Central memory CD8-positive, alpha-beta T cell (primary cell): ENCODE results near the gene ADRB2.
"Not testable (repeated sequence)": the region's sequence is repeated elsewhere in the genome, so short reads cannot be mapped to it uniquely, and the experiment has no call there.

ENCODE experiments used
- ATAC-seq: fragments of 150-1000 bp; cut with Tn5 transposase; replicated peaks from 2 replicates; pipeline ENCODE4 v1.10.0; 2022; ENCODE audit warnings: mild to moderate bottlenecking, moderate FRiP score, moderate number of reproducible peaks; ENCODE audit not compliant: poor library complexity, severe bottlenecking; ENCODE audit errors: extremely low read depth
- DNase-seq, 2 donors: peaks; one replicate each; pipeline ENCODE4 v3.0.0; 2021; ENCODE audit warnings: low spot score in 2 of 2
- H3K27ac Mint-ChIP-seq: one replicate; pipeline ENCODE4 v1.8.0; 2022; ENCODE audit warnings: low read depth, mild to moderate bottlenecking, moderate library complexity, mixed read lengths
- H3K27me3 Mint-ChIP-seq: one replicate; pipeline ENCODE4 v1.8.0; 2022; ENCODE audit warnings: mixed read lengths
- H3K36me3 Mint-ChIP-seq: one replicate; pipeline ENCODE4 v1.8.0; 2022; ENCODE audit warnings: mild to moderate bottlenecking, moderate library complexity, mixed read lengths; ENCODE audit not compliant: insufficient read depth
- H3K4me1 Mint-ChIP-seq: one replicate; pipeline ENCODE4 v1.8.0; 2022; ENCODE audit warnings: mixed read lengths
- H3K4me3 Mint-ChIP-seq: one replicate; pipeline ENCODE4 v1.8.0; 2022; ENCODE audit warnings: mild to moderate bottlenecking, moderate library complexity, mixed read lengths
- H3K9me3 Mint-ChIP-seq: one replicate; pipeline ENCODE4 v1.8.0; 2022; ENCODE audit warnings: mixed read lengths

Gene ADRB2

DNA sequence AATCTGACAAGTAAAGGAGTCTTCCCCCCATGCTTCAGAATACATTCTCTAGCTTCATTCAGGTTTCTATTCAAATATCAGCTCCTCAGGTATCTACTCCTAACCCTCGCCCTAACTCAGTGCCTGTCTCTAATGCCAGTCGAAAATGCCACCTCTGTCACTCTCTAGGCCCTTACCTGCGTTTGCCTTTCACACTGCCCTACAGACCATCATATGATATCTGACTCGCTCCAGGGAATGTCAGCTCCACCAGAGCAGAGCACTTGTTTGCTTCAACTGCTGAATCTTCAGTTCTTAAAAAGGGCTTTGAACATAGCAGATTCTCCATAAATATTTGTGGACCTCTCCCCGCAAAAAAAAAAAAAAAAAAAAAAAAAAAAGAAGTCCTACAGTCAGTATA lies 46.7 kb downstream of the ADRB2 start:
- Mint-ChIP-seq H3K4me1 (peaks cover 49% of the 10 kb centered on the region), H3K27me3 (no peaks in the 10 kb centered on the region)

DNA sequence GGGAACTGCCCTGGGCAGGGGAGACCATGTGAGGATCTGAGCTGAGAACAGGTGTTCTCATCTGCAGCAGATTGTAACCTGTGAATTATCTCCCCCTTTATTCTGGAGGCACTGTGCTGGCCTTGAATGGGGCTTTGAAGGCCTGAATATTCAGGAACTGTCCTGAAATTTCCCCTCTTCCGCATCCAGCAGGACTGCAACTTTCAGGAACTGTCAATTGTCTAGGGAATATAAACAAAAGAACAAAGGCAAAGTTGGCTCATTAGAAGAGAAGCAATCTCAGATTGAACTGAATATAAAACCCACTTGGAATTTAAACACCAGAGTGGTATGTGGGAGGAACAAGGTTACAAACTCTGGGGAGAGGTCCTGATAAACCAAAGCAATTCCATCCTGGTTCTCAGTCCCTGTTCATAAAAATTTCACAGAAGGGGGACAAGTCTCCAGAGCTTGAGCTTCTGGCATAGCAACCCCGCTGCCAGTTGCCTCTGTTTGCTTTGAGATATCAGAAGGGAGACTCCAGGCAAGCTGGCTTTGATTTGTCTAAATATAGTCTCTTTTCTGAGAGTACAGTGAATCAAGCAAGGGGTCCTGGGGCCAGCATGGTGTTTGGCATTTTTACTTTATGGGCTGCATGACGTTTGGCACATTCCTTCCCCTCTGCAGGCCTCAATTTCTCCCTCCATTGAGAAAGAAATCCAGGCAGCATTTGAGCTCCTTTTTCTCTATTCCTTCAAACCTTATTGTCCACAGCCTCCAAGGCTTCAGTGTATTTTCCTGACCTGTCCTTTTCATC lies 47.5 kb downstream of the ADRB2 start:
- no peak for ATAC-seq
- Mint-ChIP-seq H3K4me1 (peaks cover 46% of the 10 kb centered on the region), H3K27me3 (no peaks in the 10 kb centered on the region), H3K9me3 (no peaks in the 10 kb centered on the region), H3K4me3 (no peak overlapping the region), H3K27ac (no peak overlapping the region), H3K36me3 (peaks cover 2% of the 10 kb centered on the region)
- DNase-seq, result no peak

More for the DNA sequence above, 46.7 kb downstream of the ADRB2 start:
- Mint-ChIP-seq H3K9me3 (no peaks in the 10 kb centered on the region), H3K27ac (no peak overlapping the region), H3K4me3 (no peak overlapping the region), H3K36me3 (peaks cover 2% of the 10 kb centered on the region)
- ATAC-seq (no peak), DNase-seq (no peak)

DNA sequence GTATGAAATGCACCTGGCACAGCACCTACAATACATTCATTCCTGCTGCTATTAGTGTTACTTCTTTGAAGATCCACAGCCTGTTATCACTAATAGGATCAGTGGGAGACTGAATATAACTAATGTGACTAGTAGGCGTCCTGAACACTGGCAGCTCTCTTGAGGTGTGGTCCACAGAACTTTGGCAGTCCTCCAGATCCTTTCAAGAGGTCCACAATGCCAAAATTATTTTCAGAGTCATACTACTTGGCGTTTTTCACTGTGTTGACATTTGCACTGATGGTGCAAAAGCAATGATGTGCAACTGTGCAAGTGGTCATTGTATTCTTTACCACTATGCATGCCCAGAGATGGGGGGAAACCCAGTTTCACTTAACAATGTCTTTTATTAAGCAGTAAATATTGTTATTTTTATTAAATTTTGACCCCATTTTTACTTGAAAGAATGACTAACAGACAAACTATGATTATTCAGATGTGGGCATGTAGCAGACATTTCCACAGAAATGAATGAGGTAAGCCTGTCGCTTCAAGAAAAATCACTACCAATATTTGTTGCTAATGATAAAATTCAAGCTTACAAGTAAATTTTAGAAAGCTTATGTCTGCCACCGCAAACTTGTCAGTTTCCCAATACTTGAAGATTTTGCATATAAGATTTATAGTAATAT lies 48.9 kb downstream of the ADRB2 start:
- no peaks in the 10 kb centered on the region for H3K27me3 Mint-ChIP-seq
- no peaks in the 10 kb centered on the region for H3K36me3 Mint-ChIP-seq
- H3K4me1 Mint-ChIP-seq, result peaks cover 48% of the 10 kb centered on the region
- DNase-seq (no peak), ATAC-seq (no peak)
- H3K27ac Mint-ChIP-seq, result no peak overlapping the region
- H3K9me3 Mint-ChIP-seq, result no peaks in the 10 kb centered on the region
- H3K4me3 Mint-ChIP-seq, result no peak overlapping the region

DNA sequence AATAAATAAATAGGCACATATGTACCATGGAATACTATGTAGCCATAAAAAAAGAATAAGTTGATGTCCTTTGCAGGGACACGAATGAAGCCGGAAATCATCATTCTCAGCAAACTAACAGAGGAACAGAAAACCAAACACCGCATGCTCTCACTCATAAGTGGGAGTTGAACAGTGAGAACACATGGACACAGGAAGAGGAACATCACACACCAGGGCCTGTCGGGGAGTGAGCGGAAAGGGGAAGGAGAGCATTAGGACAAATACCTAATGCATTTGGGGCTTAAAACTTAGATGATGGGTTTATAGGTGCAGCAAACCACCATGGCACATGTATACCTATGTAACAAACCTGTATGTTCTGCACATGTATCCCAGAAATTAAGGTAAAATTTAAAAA lies 51.0 kb downstream of the ADRB2 start:
- DNase-seq, H3K27ac Mint-ChIP-seq, H3K4me3 Mint-ChIP-seq, H3K9me3 Mint-ChIP-seq, H3K27me3 Mint-ChIP-seq, ATAC-seq, H3K36me3 Mint-ChIP-seq: not testable (repeated sequence)
- H3K4me1 Mint-ChIP-seq, result peaks cover 41% of the 10 kb centered on the region
